CD4-positive, alpha-beta T cell treated with Interleukin-2 at 100 ng/mL for 4 hours (primary cell): Measurements from ENCODE around the gene KCNIP3.

Experiments
- DNase-seq: peaks from one replicate; pipeline ENCODE4 v3.0.0-alpha.2; 2020; ENCODE audit warnings: low spot score

Gene KCNIP3

GRCh38 chr2:95314598-95314963, 17.4 kb downstream of the KCNIP3 start:
- DNase-seq = no peak

- DNase-seq = no peak
Measured at GRCh38 chr2:95314964-95315611, 17.9 kb downstream of the KCNIP3 start.

GRCh38 chr2:95315801-95316411, 18.8 kb downstream of the KCNIP3 start:
- no peak for DNase-seq

GRCh38 chr2:95316466-95317122, 19.4 kb downstream of the KCNIP3 start:
- no peak for DNase-seq

- no peak for DNase-seq
Measured at GRCh38 chr2:95317123-95317500, 20.0 kb downstream of the KCNIP3 start.

- no peak for DNase-seq
Measured at GRCh38 chr2:95317665-95318425, 20.7 kb downstream of the KCNIP3 start.

GRCh38 chr2:95318431-95319220, 21.5 kb downstream of the KCNIP3 start:
- no peak for DNase-seq

- DNase-seq = no peak
Measured at GRCh38 chr2:95319481-95320343, 22.6 kb downstream of the KCNIP3 start.

GRCh38 chr2:95320344-95320712, 23.2 kb downstream of the KCNIP3 start:
- no peak for DNase-seq

GRCh38 chr2:95320986-95321767, 24.0 kb downstream of the KCNIP3 start:
- DNase-seq = no peak

- no peak for DNase-seq
Measured at GRCh38 chr2:95323347-95324155, 26.4 kb downstream of the KCNIP3 start.

GRCh38 chr2:95325026-95325425, 27.9 kb downstream of the KCNIP3 start:
- DNase-seq = no peak

- DNase-seq = no peak
Measured at GRCh38 chr2:95325590-95326432, 28.7 kb downstream of the KCNIP3 start.

- DNase-seq = no peak
Measured at GRCh38 chr2:95326433-95327140, 29.4 kb downstream of the KCNIP3 start.

GRCh38 chr2:95327861-95328260, 30.7 kb downstream of the KCNIP3 start:
- DNase-seq = no peak

- no peak for DNase-seq
Measured at GRCh38 chr2:95328358-95329125, 31.4 kb downstream of the KCNIP3 start.

- DNase-seq = no peak
Measured at GRCh38 chr2:95329401-95329800, 32.3 kb downstream of the KCNIP3 start.
